ENCODE results near the gene SRGAP3.

DNA sequence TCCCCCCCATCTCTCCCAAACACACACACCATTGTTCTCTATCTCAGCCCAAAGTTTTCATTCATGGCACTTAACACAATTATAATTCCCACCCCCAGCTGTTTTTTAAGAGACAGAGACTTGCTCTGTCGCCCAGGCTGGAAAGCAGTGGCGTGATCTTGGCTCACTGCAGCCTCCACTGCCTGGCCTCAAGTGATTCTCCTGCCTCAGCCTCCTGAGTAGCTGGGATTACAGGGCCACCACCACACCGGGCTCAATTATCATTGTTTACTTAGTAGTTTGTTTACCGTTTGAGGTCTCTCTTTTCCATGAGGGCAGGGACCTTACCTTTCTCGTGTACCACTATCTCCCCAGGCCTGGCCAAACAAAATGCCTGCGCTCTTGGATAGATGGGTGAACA is 206.4 kb downstream of the SRGAP3 start:
- TF ChIP-seq, protein P1, sequence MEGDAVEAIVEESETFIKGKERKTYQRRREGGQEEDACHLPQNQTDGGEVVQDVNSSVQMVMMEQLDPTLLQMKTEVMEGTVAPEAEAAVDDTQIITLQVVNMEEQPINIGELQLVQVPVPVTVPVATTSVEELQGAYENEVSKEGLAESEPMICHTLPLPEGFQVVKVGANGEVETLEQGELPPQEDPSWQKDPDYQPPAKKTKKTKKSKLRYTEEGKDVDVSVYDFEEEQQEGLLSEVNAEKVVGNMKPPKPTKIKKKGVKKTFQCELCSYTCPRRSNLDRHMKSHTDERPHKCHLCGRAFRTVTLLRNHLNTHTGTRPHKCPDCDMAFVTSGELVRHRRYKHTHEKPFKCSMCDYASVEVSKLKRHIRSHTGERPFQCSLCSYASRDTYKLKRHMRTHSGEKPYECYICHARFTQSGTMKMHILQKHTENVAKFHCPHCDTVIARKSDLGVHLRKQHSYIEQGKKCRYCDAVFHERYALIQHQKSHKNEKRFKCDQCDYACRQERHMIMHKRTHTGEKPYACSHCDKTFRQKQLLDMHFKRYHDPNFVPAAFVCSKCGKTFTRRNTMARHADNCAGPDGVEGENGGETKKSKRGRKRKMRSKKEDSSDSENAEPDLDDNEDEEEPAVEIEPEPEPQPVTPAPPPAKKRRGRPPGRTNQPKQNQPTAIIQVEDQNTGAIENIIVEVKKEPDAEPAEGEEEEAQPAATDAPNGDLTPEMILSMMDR (conservative IDR thresholded peaks at IDR 0.05; ENCODE audit: low read length): no peak
- TF ChIP-seq EZH2phosphoT487 (IDR thresholded peaks at IDR 0.05; ENCODE audit: borderline replicate concordance): no peak

Measured in Loucy (cell line).